Measurements from ENCODE around the gene ST3GAL4.
A peak's percentile ranks its signal among the peaks of the same experiment; 100 is the strongest.
"Not testable (repeated sequence)": the region's sequence is repeated elsewhere in the genome, so short reads cannot be mapped to it uniquely, and the experiment has no call there.

Gene ST3GAL4

GRCh38 chr11:126363706-126364248 lies 8.3 kb downstream of the ST3GAL4 start:
- no peak overlapping the region for H3K4me3 ChIP-seq (ENCODE audit: low read length)
- no peak for TF ChIP-seq CTCF (IDR thresholded peaks at IDR 0.05; ENCODE audit: insufficient read depth, low read depth, low read length, missing control alignments)
- no peak for DNase-seq (ENCODE audit: low read depth)

- DNase-seq (ENCODE audit: low read depth); H3K4me3 ChIP-seq (ENCODE audit: low read length): not testable (repeated sequence)
These were observed 9.2 kb downstream of the ST3GAL4 start for GRCh38 chr11:126364735-126365134.

GRCh38 chr11:126365508-126365907 lies 10.0 kb downstream of the ST3GAL4 start:
- DNase-seq (ENCODE audit: low read depth); H3K4me3 ChIP-seq (ENCODE audit: low read length): not testable (repeated sequence)

GRCh38 chr11:126366064-126366822 lies 10.8 kb downstream of the ST3GAL4 start:
- DNase-seq (ENCODE audit: low read depth) = no peak
- no peak overlapping the region for H3K4me3 ChIP-seq (ENCODE audit: low read length)
- no peak for TF ChIP-seq CTCF (IDR thresholded peaks at IDR 0.05; ENCODE audit: insufficient read depth, low read depth, low read length, missing control alignments)

GRCh38 chr11:126366823-126367654 lies 11.6 kb downstream of the ST3GAL4 start:
- DNase-seq (ENCODE audit: low read depth); H3K4me3 ChIP-seq (ENCODE audit: low read length): not testable (repeated sequence)
- peak; percentile 3 for TF ChIP-seq CTCF (IDR thresholded peaks at IDR 0.05; ENCODE audit: insufficient read depth, low read depth, low read length, missing control alignments)

- not testable (repeated sequence) for H3K4me3 ChIP-seq (ENCODE audit: low read length); DNase-seq (ENCODE audit: low read depth)
These were observed 12.3 kb downstream of the ST3GAL4 start for GRCh38 chr11:126367806-126368205.

- not testable (repeated sequence) for DNase-seq (ENCODE audit: low read depth); H3K4me3 ChIP-seq (ENCODE audit: low read length)
These were observed 13.0 kb downstream of the ST3GAL4 start for GRCh38 chr11:126368336-126369119.

GRCh38 chr11:126370016-126370415 lies 14.5 kb downstream of the ST3GAL4 start:
- no peak for TF ChIP-seq CTCF (IDR thresholded peaks at IDR 0.05; ENCODE audit: insufficient read depth, low read depth, low read length, missing control alignments)
- no peak overlapping the region for H3K4me3 ChIP-seq (ENCODE audit: low read length)
- no peak for DNase-seq (ENCODE audit: low read depth)
